Muscle of arm (tissue), 12 donors: ENCODE measurements around the gene SPACA4. TPM values are rescaled to one million over a fixed set of nuclear protein-coding genes. Genes with fewer than 3 reads are reported as not detected.
"Not testable (repeated sequence)": the region's sequence is repeated elsewhere in the genome, so short reads cannot be mapped to it uniquely, and the experiment has no call there.

Experiments
- DNase-seq: peaks from one replicate; pipeline ENCODE4 v3.0.0-alpha.2; 2013
- polyA plus RNA-seq, 12 donors: library from polyadenylated mRNA; unstranded; fragments of 120-200 nt; gene quantifications; one replicate each; pipeline ENCODE4 v1.2.1, GENCODE V29; 2013; ENCODE audit not compliant: insufficient read length in 12 of 12

Gene SPACA4
- polyA plus RNA-seq, 12 donors = 0.57 TPM; not detected in 11

DNA sequence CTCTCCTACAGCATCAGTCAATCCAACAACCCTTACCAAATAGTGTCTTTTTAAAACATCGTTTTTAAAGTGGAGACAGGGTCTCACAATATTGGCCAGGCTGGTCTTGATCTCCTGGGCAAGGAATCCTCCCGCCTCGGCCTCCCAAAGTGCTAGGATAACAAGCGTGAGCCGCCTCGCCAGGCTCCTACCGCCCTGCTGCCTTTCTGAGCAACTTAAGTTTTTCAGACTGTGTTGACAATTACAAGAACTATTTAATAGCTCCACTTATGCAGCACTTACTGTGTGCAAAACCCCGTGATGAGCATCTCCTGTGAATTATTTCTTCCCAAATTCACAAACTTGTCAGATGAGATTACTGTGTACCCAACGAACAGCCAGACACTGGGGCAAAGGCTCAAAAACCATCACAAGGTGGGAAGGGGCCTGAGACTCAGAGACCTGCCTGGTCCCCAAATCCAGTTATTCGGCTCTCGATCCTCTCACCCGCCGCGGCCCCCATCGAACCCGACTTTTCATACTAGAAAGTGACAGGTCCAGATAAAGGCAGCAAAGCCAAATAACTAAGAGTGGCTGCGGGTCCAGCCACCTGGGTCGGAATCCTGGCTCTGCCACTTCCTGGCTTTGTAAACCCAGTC is 11.9 kb downstream of the SPACA4 start:
- no peak for DNase-seq

DNA sequence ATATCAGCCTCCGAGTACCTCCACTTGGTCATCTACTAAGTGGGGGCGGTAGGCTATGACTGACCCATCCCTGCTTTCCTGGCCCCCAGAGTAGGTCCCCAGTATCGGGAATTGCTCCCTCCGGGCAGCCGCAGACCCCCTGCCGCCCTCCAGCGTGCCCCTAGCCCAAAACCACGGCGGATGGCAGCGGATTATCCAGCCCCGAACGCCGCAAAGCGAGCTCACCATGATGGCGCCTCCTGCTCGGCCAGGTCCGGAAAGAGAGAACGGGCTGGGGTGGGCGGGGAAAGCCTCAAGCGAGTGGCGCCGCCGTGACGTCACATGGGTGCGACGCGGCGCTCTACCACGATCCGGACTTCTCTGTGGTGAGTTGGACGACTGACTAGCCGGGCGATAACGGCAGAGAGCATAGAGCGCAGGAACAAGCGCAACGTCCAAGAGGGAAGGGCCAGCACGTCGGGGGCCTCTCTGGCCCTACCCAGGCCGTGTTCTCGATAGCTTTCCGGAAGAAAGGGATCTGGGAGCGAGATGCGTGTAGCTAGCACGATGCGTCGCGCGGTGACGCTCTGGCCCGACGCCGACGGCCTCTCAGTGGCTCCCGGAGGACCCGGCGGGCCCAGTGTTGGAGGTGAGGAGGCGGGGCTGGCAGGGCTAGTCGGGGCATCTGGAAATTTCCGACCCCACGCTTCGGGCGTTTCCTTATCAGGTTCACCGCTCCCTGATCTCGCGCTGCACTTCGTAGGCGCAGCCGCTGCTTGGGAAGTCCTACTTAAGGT is 12.6 kb downstream of the SPACA4 start, which contains the start of the genes RPL18 and SPHK2:
TSS of gene RPL18 (minus strand) at position 263 of the 776 bp plus-strand sequence. CDS start at position 228, 35 bp downstream.
TSS of gene SPHK2 (plus strand) at position 591 of the 776 bp plus-strand sequence. CDS start 1,009 bp downstream, outside the sequence.
- peak; percentile 100 for DNase-seq

DNA sequence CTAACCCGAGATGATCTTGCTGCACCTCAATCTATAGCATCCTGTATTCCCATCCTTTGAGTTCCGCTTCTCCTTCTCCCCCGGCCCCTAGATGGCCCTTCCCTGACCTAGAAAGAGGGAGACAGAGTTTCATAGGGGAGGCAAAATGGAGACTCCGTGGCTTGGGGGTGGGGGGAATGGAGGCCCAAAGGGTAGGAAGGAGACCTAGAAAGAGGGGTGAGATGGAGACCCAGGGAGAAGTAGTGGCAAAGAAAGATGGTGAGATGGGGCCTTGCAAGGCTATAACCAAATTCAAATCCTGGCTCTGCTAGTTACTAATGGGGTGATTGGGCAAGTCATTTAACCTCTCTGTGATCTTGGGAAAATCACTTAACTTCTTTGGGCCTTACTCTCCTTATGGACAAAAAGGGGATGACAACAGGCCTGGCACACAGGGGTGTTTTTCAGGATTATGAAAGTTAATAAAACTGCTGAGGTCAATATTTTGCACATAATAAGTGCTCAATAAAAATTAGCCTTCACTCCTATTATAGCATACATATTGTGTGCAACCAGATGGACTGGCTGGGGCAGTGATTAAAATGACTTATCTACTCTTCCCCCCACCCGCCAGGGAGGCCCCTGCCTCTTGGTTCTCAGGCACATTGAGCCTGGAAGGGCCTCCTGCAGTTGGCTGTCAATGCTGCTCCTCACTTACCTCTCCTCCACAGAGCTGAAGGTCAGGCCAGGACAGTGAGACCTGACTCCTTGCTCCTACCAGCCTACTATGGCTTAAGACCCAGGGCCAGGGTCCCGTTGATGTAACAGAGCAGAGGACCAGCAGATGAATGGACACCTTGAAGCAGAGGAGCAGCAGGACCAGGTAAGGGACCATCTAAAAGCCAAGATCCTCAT is 13.4 kb downstream of the SPACA4 start:
- DNase-seq = no peak

DNA sequence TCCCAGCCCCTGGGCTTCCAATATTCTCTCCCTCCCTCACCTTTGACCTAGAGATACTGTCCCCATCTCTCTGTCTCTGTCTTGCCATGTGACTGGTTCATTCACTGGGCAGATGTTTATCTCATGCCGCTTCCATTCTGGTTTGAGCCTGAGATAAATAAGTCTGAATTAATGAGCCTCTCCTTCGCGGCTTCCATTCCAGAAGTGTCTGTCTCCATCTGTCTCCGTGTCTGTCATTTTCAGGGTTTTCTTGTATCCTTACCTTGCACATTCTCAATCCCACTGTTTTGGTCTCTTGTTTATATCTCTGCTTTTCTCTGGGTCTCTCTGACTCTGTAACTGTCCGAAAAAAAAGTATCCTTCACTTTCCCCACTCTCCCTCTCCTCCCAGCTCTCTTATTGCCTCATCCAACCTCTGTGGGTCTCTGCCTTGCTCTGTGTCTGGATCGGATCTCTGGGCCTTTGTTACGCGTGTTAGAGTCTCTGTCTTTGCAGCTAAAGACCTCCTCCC is 17.1 kb downstream of the SPACA4 start:
- no peak for DNase-seq

DNA sequence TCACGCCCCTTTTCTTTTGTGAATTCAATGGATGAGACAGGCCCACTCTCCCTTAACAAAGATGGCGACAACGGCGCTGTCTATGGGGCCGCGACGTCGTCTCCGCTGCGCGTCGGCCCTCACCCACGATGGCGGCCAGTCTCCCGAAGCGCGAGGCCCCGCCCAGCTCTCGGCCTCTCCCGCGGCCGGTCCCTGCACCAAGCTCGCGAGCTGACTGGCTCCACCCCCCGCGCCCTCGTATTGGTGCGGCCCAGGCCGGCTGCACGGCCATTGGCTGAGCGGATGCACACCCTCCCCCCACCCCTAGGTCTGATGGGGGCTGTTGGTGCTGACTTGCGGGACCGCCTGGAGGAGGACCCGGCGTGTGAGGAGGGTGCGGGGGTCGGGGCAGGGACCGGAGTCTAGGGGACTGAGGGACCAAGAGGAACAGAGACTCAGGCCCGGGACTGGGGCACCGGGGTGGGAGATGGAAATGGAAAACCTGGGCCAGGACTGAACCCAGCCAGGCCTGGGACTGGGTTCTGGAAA is 17.6 kb downstream of the SPACA4 start:
- DNase-seq = peak; percentile 97

DNA sequence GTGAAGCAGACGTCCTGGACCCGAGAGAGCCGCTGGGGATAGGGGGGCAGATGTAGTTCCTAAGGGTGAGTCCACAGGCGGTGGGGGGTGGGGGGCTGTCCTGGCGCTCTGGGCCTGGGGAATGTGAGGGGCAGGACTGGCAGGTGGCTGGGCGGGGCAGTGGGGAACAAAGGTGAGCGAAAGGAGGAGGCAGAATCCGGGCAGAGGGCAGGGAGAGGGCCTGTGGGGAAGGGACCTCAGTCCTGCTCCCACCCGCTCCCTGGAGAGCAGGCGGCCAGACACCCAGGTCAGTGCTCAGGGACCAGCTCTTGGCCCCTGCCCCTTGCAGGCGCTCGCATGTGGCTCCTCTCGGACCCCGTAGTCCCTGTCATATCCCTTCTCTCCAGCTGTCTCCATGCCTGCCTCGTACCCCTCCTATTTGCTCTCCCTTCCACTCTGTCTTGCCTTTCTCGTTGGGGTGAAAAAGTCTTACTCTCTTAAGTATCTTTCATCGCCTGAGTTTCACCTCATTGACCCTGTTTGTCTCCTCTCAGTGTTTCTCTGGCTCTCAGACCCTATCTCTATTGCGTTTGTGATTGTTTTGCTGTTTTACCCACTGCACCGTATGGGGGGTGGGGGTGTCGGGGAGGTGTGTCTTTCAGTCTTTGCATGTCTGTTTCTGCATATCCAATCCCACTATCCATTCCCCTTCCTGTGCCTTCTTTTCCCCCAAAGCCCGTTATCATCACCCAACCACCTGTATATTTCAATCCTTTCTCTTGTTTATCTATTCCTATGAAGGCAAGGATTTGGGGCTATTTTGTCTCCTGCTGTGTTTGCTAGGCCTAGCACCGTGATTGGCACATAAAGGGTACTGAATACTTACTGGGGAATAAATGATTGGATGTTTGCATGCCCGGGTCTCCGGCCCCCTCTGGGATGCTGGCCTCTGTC is 18.5 kb downstream of the SPACA4 start:
- no peak for DNase-seq

DNA sequence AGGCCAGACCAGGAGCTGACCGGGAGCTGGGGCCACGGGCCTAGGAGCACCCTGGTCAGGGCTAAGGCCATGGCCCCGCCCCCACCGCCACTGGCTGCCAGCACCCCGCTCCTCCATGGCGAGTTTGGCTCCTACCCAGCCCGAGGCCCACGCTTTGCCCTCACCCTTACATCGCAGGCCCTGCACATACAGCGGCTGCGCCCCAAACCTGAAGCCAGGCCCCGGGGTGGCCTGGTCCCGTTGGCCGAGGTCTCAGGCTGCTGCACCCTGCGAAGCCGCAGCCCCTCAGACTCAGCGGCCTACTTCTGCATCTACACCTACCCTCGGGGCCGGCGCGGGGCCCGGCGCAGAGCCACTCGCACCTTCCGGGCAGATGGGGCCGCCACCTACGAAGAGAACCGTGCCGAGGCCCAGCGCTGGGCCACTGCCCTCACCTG is 19.4 kb downstream of the SPACA4 start:
- no peak for DNase-seq

DNA sequence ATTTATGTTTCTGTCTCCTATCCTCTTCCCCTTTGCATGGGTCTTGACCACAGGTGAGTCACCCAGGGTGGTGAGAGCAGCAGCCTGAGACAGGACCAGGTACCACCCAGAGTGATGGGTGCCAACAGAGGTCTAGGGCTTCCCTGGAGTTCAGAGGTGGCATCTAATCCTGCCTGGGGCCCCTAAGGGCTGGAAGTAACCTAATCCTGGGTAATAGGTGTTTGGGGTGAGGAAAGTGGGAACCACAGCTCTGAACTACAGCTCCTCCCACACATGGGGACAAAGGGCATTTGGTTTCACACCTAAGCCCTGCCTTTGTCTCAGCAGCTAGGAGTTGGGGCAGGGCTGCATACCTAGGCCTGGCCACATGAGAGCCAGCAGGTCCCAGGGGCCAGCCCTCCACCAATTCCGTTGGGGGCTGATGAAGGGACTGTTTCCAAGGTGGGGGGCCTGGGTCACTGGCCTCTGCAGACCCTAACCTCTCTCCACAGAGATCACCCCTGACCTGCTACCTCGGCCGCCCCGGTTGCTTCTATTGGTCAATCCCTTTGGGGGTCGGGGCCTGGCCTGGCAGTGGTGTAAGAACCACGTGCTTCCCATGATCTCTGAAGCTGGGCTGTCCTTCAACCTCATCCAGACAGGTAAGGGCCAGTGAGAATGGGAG is 20.8 kb downstream of the SPACA4 start:
- no peak for DNase-seq

DNA sequence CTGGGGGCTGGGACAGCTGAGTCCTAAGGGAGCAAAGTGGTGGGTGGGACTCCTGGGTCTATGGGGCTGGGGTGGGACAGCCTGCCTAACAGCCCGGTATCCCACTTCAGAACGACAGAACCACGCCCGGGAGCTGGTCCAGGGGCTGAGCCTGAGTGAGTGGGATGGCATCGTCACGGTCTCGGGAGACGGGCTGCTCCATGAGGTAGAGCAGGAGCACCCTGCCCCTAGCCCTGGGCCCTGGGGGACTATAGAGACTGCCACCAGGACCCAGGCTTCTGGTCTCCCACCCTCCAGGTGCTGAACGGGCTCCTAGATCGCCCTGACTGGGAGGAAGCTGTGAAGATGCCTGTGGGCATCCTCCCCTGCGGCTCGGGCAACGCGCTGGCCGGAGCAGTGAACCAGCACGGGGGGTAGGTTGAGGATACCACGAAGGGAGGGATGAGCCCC is 21.3 kb downstream of the SPACA4 start:
- no peak for DNase-seq

DNA sequence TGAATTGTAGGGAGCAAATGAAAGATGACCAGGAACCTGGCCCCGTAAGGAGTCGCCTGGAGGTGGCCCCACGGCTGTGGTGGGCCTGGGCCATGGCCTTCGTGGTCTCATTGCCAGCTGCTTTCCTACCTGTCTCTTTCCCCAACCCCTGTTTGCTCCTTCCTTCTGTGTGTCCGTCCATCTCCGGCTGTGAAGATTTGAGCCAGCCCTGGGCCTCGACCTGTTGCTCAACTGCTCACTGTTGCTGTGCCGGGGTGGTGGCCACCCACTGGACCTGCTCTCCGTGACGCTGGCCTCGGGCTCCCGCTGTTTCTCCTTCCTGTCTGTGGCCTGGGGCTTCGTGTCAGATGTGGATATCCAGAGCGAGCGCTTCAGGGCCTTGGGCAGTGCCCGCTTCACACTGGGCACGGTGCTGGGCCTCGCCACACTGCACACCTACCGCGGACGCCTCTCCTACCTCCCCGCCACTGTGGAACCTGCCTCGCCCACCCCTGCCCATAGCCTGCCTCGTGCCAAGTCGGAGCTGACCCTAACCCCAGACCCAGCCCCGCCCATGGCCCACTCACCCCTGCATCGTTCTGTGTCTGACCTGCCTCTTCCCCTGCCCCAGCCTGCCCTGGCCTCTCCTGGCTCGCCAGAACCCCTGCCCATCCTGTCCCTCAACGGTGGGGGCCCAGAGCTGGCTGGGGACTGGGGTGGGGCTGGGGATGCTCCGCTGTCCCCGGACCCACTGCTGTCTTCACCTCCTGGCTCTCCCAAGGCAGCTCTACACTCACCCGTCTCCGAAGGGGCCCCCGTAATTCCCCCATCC is 22.1 kb downstream of the SPACA4 start:
- no peak for DNase-seq

DNA sequence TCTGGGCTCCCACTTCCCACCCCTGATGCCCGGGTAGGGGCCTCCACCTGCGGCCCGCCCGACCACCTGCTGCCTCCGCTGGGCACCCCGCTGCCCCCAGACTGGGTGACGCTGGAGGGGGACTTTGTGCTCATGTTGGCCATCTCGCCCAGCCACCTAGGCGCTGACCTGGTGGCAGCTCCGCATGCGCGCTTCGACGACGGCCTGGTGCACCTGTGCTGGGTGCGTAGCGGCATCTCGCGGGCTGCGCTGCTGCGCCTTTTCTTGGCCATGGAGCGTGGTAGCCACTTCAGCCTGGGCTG is 22.7 kb downstream of the SPACA4 start:
- no peak for DNase-seq

DNA sequence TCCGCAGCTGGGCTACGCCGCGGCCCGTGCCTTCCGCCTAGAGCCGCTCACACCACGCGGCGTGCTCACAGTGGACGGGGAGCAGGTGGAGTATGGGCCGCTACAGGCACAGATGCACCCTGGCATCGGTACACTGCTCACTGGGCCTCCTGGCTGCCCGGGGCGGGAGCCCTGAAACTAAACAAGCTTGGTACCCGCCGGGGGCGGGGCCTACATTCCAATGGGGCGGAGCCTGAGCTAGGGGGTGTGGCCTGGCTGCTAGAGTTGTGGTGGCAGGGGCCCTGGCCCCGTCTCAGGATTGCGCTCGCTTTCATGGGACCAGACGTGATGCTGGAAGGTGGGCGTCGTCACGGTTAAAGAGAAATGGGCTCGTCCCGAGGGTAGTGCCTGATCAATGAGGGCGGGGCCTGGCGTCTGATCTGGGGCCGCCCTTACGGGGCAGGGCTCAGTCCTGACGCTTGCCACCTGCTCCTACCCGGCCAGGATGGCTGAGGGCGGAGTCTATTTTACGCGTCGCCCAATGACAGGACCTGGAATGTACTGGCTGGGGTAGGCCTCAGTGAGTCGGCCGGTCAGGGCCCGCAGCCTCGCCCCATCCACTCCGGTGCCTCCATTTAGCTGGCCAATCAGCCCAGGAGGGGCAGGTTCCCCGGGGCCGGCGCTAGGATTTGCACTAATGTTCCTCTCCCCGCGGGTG is 23.2 kb downstream of the SPACA4 start:
- no peak for DNase-seq

DNA sequence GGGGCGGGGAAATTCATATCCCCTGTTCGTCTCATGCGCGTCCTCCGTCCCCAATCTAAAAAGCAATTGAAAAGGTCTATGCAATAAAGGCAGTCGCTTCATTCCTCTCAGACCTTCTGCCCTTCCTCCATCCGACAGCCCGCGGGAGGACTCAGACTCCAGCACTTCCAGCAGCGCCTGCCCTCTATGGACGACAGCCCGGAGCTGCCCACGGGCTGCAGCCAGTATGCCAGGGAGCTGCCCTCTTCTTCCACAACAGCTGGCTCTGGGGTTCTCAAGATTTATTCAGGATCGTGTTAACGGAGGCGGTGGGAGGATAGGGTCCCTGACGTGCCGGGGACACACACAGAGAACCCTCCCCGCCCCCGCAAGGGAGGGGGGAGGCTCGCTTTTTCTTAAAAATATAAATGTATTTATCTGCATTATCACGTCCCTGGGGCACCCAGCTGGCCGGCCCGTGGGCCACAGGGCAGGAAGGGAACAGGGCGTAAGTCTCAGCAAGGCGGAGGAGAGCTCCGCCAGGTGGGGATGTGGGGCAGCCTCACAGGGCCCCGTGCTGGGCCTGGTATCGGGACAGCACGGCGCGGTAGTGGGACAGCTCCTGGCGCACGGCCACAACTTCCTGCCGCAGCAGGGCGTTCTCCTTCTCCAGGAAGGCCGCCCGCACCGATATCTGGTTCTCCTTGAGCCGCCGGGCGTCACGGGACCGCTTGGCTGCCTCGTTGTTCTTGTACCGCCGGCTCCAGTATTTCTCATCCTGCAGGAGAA is 23.9 kb downstream of the SPACA4 start:
- no peak for DNase-seq

DNA sequence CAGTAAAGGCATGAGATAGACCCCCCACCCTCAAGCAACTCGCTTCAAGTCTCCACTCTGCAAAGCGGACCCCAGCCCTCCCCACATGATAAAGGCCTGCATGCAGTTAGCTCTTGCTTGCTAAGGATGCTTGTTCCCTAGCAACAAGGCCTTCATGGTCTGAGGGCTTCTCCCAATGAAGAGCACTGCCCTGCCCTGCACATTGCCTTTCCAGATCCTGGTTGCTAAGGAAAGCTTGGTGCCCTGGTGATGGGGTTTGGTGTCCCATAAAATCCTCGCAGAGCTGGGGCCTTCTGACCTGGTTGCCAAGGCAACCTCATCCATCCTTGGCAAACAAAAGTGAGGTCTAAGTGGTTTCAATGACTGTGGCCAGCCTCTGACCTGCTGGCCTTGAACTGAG is 24.7 kb downstream of the SPACA4 start:
- DNase-seq = no peak

DNA sequence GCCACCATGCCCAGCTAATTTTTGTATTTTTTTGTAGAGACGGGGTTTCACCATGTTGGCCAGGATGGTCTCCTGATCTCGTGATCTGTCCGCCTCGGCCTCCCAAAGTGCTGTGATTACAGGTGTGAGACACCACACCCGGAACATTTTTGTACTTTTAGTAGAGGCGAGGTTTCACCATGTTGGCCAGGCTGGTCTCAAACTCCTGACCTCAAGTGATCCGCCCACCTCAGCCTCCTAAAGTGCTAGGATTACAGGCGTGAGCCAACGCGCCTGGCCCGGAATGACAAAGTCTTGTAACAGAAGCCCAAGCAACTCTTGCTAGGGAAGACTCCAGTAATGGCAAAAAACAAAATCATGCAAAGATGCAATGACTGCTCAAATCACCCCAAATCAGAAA is 25.7 kb downstream of the SPACA4 start:
- DNase-seq = not testable (repeated sequence)

DNA sequence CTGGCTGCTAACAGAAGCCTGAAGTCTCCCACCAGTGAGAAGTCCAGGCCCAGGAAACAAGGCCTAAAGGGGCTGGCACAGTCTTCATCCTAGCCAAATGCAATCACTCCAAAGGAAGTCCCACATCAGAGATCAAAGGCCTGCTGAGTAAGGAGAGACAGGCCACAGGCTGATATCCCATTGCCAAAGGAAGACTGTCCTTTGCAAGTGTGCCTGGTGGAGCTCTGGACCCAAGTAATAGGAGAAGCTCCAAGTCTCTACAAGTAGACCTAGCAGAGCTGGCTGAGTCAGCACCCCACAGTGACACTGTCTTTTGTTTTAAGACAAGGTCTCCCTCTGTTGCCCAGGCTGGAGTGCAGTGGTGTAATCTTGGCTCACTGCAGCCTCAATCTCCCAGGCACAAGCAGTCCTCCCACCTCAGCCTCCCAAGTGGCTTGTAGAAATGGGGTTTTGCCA is 26.2 kb downstream of the SPACA4 start:
- DNase-seq = no peak
